Right renal pelvis (tissue), 4 donors: Measurements from ENCODE around the gene KCNJ16. TPM values are rescaled to one million over a fixed set of nuclear protein-coding genes. Genes with fewer than 3 reads are reported as not detected.

Experiments used
- DNase-seq, 4 donors: peaks; one replicate each; pipeline ENCODE4 v3.0.0-alpha.2; 2013; ENCODE audit warnings: low read depth in 4 of 4, low spot score in 3 of 4, missing footprints in 1 of 4
- polyA plus RNA-seq, 4 donors: library from polyadenylated mRNA; unstranded; fragments of 120-200 nt; gene quantifications; one replicate each; pipeline ENCODE4 v1.2.1, GENCODE V29; 2013; ENCODE audit not compliant: insufficient read length in 4 of 4

Gene KCNJ16
- polyA plus RNA-seq, 4 donors: 146 to 177 (median 149) TPM

GRCh38 chr17:70067134-70067533, 7.9 kb upstream of the KCNJ16 start:
- DNase-seq: no peak

- no peak for DNase-seq
These were observed 4.6 kb upstream of the KCNJ16 start for GRCh38 chr17:70070305-70071027.

- no peak for DNase-seq
These were observed 3.9 kb upstream of the KCNJ16 start for GRCh38 chr17:70071127-70071526.

GRCh38 chr17:70071620-70072019, 3.4 kb upstream of the KCNJ16 start:
- no peak for DNase-seq

- DNase-seq: no peak
These were observed 2.3 kb upstream of the KCNJ16 start for GRCh38 chr17:70072546-70073309.

GRCh38 chr17:70073310-70073709, 1.7 kb upstream of the KCNJ16 start:
- no peak for DNase-seq

GRCh38 chr17:70073799-70074198, 1.2 kb upstream of the KCNJ16 start:
- no peak for DNase-seq

GRCh38 chr17:70074236-70074830, 692 bp upstream of the KCNJ16 start:
- peak in 1 of 4 donors; percentile 42 for DNase-seq

GRCh38 chr17:70076189-70076588, 1.2 kb downstream of the KCNJ16 start:
- no peak for DNase-seq

GRCh38 chr17:70076831-70077230, 1.8 kb downstream of the KCNJ16 start:
- no peak for DNase-seq

- no peak for DNase-seq
These were observed 3.5 kb downstream of the KCNJ16 start for GRCh38 chr17:70078549-70078948.

GRCh38 chr17:70078994-70079531, 4.0 kb downstream of the KCNJ16 start:
- no peak for DNase-seq

GRCh38 chr17:70080541-70081347, 5.7 kb downstream of the KCNJ16 start:
- no peak for DNase-seq

- DNase-seq: no peak
These were observed 6.9 kb downstream of the KCNJ16 start for GRCh38 chr17:70081885-70082284.

- no peak for DNase-seq
These were observed 9.5 kb downstream of the KCNJ16 start for GRCh38 chr17:70084476-70084875.

- DNase-seq: no peak
These were observed 11.5 kb downstream of the KCNJ16 start for GRCh38 chr17:70086516-70086915.

- DNase-seq: no peak
These were observed 14.6 kb downstream of the KCNJ16 start for GRCh38 chr17:70089513-70090148.

GRCh38 chr17:70091005-70091568, 16.1 kb downstream of the KCNJ16 start:
- DNase-seq: no peak

GRCh38 chr17:70091696-70092095, 16.7 kb downstream of the KCNJ16 start:
- no peak for DNase-seq

GRCh38 chr17:70093163-70093562, 18.1 kb downstream of the KCNJ16 start:
- no peak for DNase-seq
